Measurements from ENCODE around the gene XIRP1.

The XIRP1 gene

GRCh38 chr3:39237027-39237426 lies 44.6 kb upstream of the XIRP1 start:
- no peak for TF ChIP-seq PPARA (CRISPR knock-in tag; IDR thresholded peaks at IDR 0.05; ENCODE audit: borderline replicate concordance)
- no peak for ATAC-seq

- no peak for TF ChIP-seq ZC3H10 (CRISPR knock-in tag; IDR thresholded peaks at IDR 0.05)
- no peak for TF ChIP-seq CREB5 (CRISPR knock-in tag; IDR thresholded peaks at IDR 0.05; ENCODE audit: low read depth)
- TF ChIP-seq ZNF565 (CRISPR knock-in tag; conservative IDR thresholded peaks at IDR 0.05; ENCODE audit: low read depth), result no peak
- TF ChIP-seq ISL1 (CRISPR knock-in tag; IDR thresholded peaks at IDR 0.05), result no peak
- no peak for TF ChIP-seq ESRRG (CRISPR knock-in tag; IDR thresholded peaks at IDR 0.05)
- no peak for TF ChIP-seq GLIS3 (CRISPR knock-in tag; IDR thresholded peaks at IDR 0.05)
- no peak for TF ChIP-seq TCF4 (CRISPR knock-in tag; IDR thresholded peaks at IDR 0.05; ENCODE audit: borderline replicate concordance)
- TF ChIP-seq TOX (CRISPR knock-in tag; IDR thresholded peaks at IDR 0.05; ENCODE audit: borderline replicate concordance), result no peak
- no peak for TF ChIP-seq CSRNP3 (CRISPR knock-in tag; IDR thresholded peaks at IDR 0.05)
- TF ChIP-seq ARNTL (CRISPR knock-in tag; IDR thresholded peaks at IDR 0.05; ENCODE audit: borderline replicate concordance, low read depth), result no peak
- TF ChIP-seq ZFP30 (CRISPR knock-in tag; IDR thresholded peaks at IDR 0.05), result no peak
- TF ChIP-seq ZFP3 (CRISPR knock-in tag; IDR thresholded peaks at IDR 0.05), result no peak
- no peak for TF ChIP-seq ZNF8 (CRISPR knock-in tag; IDR thresholded peaks at IDR 0.05)
- TF ChIP-seq OSR1 (CRISPR knock-in tag; IDR thresholded peaks at IDR 0.05), result no peak
- no peak for TF ChIP-seq POU6F1 (CRISPR knock-in tag; IDR thresholded peaks at IDR 0.05; ENCODE audit: borderline replicate concordance, low read depth)
- TF ChIP-seq CSDC2 (CRISPR knock-in tag; IDR thresholded peaks at IDR 0.05), result no peak
- ATAC-seq, result no peak
These were observed 42.3 kb upstream of the XIRP1 start for GRCh38 chr3:39234651-39235050.

- TF ChIP-seq ZFP30 (CRISPR knock-in tag; IDR thresholded peaks at IDR 0.05) (no peak), ZNF8 (CRISPR knock-in tag; IDR thresholded peaks at IDR 0.05) (no peak), OSR1 (CRISPR knock-in tag; IDR thresholded peaks at IDR 0.05) (no peak), SNAI2 (CRISPR knock-in tag; IDR thresholded peaks at IDR 0.05) (no peak), PATZ1 (CRISPR knock-in tag; IDR thresholded peaks at IDR 0.05; ENCODE audit: borderline replicate concordance) (no peak), ISL1 (CRISPR knock-in tag; IDR thresholded peaks at IDR 0.05) (no peak), ZC3H10 (CRISPR knock-in tag; IDR thresholded peaks at IDR 0.05) (no peak), GLIS3 (CRISPR knock-in tag; IDR thresholded peaks at IDR 0.05) (no peak), PPARA (CRISPR knock-in tag; IDR thresholded peaks at IDR 0.05; ENCODE audit: borderline replicate concordance) (no peak), POU6F1 (CRISPR knock-in tag; IDR thresholded peaks at IDR 0.05; ENCODE audit: borderline replicate concordance, low read depth) (no peak), CSDC2 (CRISPR knock-in tag; IDR thresholded peaks at IDR 0.05) (no peak), BACH2 (CRISPR knock-in tag; IDR thresholded peaks at IDR 0.05; ENCODE audit: borderline replicate concordance) (no peak), RARB (CRISPR knock-in tag; IDR thresholded peaks at IDR 0.05) (no peak), ESRRG (CRISPR knock-in tag; IDR thresholded peaks at IDR 0.05) (no peak), CSRNP3 (CRISPR knock-in tag; IDR thresholded peaks at IDR 0.05) (no peak), ZFP3 (CRISPR knock-in tag; IDR thresholded peaks at IDR 0.05) (no peak), TOX (CRISPR knock-in tag; IDR thresholded peaks at IDR 0.05; ENCODE audit: borderline replicate concordance) (no peak), ARNTL (CRISPR knock-in tag; IDR thresholded peaks at IDR 0.05; ENCODE audit: borderline replicate concordance, low read depth) (no peak), TSHZ2 (CRISPR knock-in tag; IDR thresholded peaks at IDR 0.05) (no peak), TCF4 (CRISPR knock-in tag; IDR thresholded peaks at IDR 0.05; ENCODE audit: borderline replicate concordance) (no peak)
- no peak for ATAC-seq
These were observed 40.5 kb upstream of the XIRP1 start for GRCh38 chr3:39232859-39233258.
